Mucosa of stomach (tissue), 1 donor: ENCODE measurements around the gene U2SURP.

Experiments used
- H3K27me3 ChIP-seq: one replicate; pipeline ENCODE4 v1.7.0; 2013; ENCODE audit warnings: mild to moderate bottlenecking, low read length; ENCODE audit not compliant: control insufficient read depth, insufficient read depth
- H3K36me3 ChIP-seq: one replicate; pipeline ENCODE4 v1.7.0; 2013; ENCODE audit warnings: low read length; ENCODE audit not compliant: control insufficient read depth, insufficient read depth
- H3K4me1 ChIP-seq: one replicate; pipeline ENCODE4 v1.7.0; 2013; ENCODE audit warnings: mild to moderate bottlenecking, low read length; ENCODE audit not compliant: control insufficient read depth, insufficient read depth
- H3K4me3 ChIP-seq: one replicate; pipeline ENCODE4 v1.7.0; 2013; ENCODE audit warnings: low read length
- H3K9ac ChIP-seq: one replicate; pipeline ENCODE4 v1.7.0; 2013; ENCODE audit warnings: mild to moderate bottlenecking, low read length, moderate library complexity
- H3K9me3 ChIP-seq: one replicate; pipeline ENCODE4 v1.7.0; 2013; ENCODE audit warnings: mild to moderate bottlenecking, low read length, moderate library complexity; ENCODE audit not compliant: control insufficient read depth
- donor health status: Pancreatic carcinoma.

Gene U2SURP

DNA sequence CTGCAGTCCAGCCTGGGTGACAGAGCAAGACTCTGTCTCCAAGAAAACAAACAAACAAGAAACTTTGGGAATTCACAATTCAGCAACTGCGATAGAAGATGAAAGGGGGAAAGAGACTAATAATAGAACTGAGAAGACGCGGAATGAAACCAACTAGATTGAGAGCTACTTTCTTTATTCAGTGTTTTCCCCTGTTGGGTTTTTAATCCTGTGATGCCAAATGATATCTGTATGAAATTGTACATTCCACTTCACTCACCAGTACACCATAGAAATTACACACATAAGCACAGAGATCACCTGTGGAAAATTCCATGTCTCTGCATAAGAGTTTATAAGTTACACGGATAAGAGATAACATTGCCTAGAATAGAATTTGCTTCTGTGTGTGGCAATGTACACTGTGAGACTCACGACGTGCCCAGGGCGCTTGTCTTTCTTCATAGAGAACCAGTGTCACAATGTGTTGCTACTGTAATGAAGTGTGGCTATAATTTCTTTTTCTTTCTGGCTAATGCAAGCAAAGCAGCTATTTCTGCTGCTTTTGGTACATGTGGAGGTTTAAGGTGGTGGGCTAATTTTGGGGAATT, 100.5 kb downstream of the U2SURP start:
- Histone ChIP-seq H3K9me3 (no peaks in the 10 kb centered on the region), H3K27me3 (no peaks in the 10 kb centered on the region), H3K36me3 (no peaks in the 10 kb centered on the region), H3K4me1 (no peaks in the 10 kb centered on the region), H3K4me3 (no peak overlapping the region), H3K9ac (no peak overlapping the region)

DNA sequence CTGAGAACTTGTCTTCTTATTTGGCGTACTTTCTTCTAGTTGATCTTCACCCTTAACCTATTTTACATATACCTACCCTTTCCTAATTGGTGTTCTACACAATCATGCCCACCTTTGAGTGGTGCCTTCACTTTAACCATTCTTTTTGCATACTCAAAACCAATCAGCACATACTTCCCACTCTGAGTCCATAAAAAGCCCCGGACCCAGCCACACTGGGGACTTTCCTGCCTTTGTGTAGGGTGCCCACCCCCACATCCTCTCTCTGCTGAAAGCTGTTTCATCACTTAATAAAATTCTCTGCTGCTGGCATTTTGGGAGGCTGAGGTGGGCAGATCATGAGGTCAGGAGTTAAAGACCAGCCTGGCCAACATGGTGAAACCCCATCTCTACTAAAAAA, 102.3 kb downstream of the U2SURP start:
- Histone ChIP-seq H3K27me3 (no peaks in the 10 kb centered on the region), H3K9me3 (no peaks in the 10 kb centered on the region), H3K4me3 (no peak overlapping the region), H3K4me1 (no peaks in the 10 kb centered on the region), H3K36me3 (no peaks in the 10 kb centered on the region), H3K9ac (no peak overlapping the region)

DNA sequence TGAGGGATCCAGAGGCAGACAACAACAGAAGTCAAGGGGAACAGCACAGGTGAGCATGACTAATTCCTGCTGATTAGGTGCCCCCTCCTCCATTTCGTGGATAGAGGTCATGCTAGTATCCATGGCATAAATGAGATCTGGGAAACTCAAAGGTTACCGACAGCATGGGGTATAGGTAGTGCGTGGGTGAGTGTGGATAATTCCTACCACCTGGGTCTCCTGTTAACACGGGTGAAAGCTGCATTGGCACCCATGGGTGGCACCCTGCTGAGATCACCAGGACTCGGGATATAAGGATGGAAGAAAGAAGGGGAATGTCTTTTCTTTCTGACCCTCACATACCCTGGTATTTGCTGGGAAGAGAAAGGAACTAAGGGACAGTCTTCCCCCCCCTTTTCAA, 103.8 kb downstream of the U2SURP start:
- no peaks in the 10 kb centered on the region for H3K27me3 ChIP-seq
- H3K36me3 ChIP-seq, result no peaks in the 10 kb centered on the region
- H3K4me3 ChIP-seq, result no peak overlapping the region
- H3K4me1 ChIP-seq, result no peaks in the 10 kb centered on the region
- no peaks in the 10 kb centered on the region for H3K9me3 ChIP-seq
- no peak overlapping the region for H3K9ac ChIP-seq

DNA sequence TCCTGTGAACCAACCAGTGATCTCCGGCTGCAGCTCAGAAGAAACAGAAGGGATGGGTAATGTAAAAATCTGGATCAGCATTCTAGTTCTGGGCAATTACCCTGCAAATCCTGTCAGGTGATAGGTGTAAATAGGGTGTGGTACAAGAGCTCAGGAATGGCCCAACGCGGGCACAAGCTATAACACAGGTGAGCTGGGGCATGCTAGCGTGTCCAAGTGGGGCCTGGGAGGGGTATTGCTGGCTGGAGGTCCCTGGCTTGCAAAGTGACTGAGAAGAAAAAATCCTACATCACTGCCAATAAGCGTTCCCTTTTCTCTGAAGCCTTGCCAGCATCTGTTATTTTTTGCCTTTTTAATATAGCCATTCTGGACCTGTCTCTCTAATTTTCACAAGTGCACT, 108.5 kb downstream of the U2SURP start:
- no peak overlapping the region for H3K4me3 ChIP-seq
- H3K27me3 ChIP-seq, result peaks cover 6% of the 10 kb centered on the region
- H3K9me3 ChIP-seq, result no peaks in the 10 kb centered on the region
- H3K9ac ChIP-seq, result no peak overlapping the region
- H3K4me1 ChIP-seq, result no peaks in the 10 kb centered on the region
- H3K36me3 ChIP-seq, result no peaks in the 10 kb centered on the region
